Activated T-helper 9 cell treated with anti-CD3 and anti-CD28 coated beads, Interleukin-2, amount 50 U/mL, for 16 hours (primary cell): ENCODE measurements around the gene CSNK2A2.

Experiments used
- DNase-seq: peaks from one replicate; pipeline ENCODE4 v3.0.0-alpha.2; 2020; ENCODE audit warnings: low read depth

CSNK2A2 gene

GRCh38 chr16:58198803-58199411, 1.0 kb upstream of the CSNK2A2 start:
- DNase-seq, result no peak

- DNase-seq, result no peak
Observed at GRCh38 chr16:58197314-58198012, 443 bp downstream of the CSNK2A2 start.

- DNase-seq, result no peak
Observed at GRCh38 chr16:58196898-58197313, 1.0 kb downstream of the CSNK2A2 start.

DNA sequence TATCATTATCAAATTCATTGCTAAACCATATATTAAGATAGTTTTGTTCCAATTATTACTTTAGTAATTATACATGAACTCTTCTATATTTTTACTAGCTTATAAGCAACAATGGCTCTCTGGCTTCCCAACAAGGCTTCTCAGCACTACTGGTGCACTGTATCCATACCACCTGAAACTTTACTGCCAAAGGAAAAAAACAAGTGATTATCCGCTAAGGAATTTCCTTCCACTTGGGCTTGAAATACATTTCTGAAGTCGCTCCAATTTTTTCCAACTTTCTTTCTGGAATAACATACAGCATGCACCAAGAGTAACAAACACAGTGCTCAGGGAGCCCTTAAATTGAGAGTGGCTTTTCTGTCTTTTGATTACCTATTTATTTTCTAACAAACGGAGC, 2.1 kb downstream of the CSNK2A2 start:
- no peak for DNase-seq

GRCh38 chr16:58195344-58195743, 2.6 kb downstream of the CSNK2A2 start:
- DNase-seq, result no peak

DNA sequence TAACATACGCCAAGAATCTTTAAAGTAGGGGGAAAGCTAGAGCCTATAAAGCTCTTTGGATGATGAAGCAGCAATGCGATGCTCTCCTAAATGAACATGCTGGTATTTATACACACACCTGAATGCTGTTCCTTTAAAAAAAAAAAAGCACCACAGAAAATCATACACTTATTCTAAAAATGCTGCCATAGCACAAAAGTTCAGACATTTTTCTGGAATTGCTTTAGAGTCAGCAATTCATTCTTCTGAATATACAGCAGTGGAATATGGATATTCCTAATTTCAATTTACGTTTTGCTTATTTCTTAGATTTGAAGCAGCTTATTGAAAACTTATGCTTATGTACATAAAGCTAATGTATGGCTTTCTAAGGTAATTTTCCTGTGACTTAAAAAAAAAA, 3.1 kb downstream of the CSNK2A2 start:
- no peak for DNase-seq

GRCh38 chr16:58187665-58188421, 10.1 kb downstream of the CSNK2A2 start:
- no peak for DNase-seq

DNA sequence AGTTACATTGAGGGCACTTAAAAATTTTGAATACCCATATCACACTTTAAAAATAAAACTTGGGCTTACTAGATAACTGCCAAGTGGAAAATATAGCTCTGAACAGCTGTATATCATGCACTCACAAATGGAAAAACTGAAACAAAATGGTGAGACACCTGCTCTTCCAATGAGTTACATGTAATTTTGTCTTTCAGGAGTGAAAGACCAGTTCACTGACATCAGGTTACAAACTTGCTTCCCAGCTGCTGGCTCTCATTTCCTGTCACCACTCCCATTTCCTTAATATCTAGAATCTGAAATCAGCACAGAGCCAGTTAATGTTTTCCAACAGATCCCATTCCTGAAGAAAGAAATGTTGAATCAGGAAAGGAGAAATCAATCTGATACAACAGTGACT, 10.8 kb downstream of the CSNK2A2 start:
- no peak for DNase-seq

DNA sequence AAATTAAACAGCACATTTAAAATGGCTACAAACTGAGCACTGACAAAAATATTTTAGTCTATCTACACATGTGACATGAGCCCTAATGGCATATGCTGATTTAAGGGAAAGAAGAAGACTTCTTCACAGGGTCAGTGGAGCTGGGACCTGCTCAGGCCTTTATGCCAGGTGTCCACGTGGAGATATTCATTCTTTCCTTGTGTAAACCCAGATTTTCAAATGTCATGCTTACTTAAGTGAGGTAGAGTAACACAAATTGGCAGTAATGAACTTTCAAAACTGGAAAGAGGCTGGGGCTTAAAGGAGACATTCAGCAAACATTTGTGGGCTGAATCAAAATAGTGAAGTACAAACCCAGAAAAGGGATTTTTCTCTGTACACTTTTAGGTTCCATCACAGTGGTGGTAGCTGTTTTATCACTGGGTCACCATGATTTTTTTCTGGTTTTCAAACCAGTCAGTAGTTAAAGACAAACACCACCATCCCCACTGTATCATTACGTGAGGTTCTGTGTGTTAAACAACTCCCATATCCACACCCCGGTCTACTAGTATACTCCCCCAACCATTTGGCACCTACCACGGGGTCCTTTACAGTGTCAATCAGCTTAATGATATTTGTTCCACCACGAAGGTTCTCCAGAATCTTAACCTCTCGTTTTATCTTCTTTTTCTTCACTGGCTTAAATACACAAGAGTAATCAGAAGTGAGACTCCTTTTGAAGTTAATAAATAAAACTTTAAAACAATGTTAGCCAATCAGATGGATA, 11.5 kb downstream of the CSNK2A2 start:
- no peak for DNase-seq

GRCh38 chr16:58177353-58177710, 20.6 kb downstream of the CSNK2A2 start:
- DNase-seq, result no peak

- DNase-seq, result no peak
Observed at GRCh38 chr16:58176608-58177352, 21.1 kb downstream of the CSNK2A2 start.

DNA sequence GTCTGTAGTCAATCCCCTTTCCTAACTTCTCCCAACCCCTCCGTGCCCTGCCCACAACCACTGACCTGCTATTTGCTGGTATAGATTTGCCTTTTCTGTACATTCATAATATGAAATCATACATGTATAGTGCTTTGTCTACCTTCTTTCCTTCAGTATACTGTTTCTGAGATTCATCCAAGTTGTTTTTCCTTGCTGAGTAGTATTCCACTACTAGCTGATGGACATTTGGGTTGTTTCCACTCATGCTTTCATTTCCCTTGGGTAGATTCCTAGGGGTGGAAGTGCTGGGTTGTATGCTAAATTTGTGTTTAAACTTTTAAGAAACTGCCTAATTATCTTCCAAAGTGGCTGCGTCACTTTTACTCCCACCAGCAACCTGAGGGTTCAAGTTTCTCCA, 27.7 kb downstream of the CSNK2A2 start:
- DNase-seq, result no peak

DNA sequence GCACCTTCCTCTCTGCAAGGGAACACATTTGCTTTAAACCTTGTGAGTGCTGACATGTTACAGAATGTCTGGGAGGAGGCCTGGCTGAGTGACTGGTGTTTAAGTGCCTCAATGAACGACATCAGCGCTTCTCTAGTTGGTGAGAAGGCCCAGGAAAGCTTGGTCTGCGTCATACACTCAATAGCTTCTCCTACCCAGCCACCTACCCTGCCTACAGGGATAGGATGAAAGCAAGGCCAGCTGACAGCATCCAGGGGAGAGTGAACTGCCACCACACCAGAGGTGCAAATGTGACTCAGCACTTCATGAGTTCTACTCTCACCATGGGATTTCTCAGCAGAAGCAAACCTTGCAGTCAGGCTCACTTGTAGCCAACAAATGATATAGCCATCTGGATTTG, 37.1 kb downstream of the CSNK2A2 start:
- no peak for DNase-seq

- DNase-seq, result no peak
Observed at GRCh38 chr16:58158725-58159124, 39.2 kb downstream of the CSNK2A2 start.

GRCh38 chr16:58157951-58158540, 39.9 kb downstream of the CSNK2A2 start:
- DNase-seq, result no peak

DNA sequence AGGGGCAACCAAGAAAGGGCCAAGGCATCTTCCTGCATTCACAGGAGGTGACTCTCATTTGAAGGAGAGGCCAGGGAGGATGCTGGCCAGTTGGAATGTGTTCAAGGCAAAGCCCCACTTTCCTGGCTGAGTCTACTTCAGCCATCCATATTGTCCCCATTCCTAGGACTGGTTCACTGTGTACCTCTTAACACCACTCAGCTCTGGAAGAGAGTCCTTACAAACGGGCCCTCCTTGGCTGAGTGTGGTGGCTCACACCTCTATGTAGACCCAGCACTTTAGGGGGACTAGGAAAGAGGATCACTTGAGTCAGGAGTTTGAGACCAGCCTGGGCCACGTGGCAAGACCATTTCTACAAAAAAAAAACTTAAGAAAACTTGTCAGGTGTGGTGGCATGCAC, 40.7 kb downstream of the CSNK2A2 start:
- no peak for DNase-seq

DNA sequence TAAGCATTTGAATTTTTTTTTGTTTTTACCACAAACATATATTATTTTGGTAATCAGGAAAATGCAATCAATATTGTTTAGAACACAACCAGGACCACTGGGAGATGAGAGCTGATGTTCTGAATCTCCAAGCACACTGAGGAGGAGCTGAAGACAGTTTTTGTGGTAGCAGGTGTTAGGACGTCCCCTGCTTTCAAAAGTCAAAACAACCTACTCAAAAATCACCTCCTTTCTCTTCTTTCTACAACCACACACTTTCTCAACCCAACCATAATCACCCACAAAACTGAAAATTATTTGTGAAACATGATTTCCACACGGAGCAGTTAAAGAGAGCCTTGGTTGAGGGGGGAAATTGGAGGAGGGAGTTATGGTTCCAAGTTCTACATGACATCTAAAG, 42.1 kb downstream of the CSNK2A2 start:
- no peak for DNase-seq

- DNase-seq, result no peak
Observed at GRCh38 chr16:58154345-58154744, 43.6 kb downstream of the CSNK2A2 start.

GRCh38 chr16:58152246-58152868, 45.5 kb downstream of the CSNK2A2 start:
- no peak for DNase-seq

DNA sequence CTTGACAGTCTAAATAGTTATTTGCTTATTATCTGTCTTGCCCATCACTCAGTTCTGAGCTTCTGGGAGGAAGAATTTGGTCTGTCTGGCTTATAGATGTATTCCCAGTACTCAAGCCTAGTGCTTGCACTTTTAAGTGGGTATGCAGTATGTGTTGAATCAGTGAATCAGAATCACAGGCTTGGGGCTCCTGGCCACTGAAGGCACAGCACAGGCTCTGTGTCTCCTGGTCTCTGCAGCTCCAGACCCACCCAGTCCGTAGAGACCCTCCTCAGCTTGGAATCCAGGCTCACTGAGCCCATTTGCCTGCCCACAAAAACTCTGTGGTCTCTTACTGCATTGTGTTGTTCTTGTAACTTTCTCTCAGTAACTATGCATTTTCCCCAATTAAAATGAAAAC, 49.4 kb downstream of the CSNK2A2 start:
- DNase-seq, result no peak

DNA sequence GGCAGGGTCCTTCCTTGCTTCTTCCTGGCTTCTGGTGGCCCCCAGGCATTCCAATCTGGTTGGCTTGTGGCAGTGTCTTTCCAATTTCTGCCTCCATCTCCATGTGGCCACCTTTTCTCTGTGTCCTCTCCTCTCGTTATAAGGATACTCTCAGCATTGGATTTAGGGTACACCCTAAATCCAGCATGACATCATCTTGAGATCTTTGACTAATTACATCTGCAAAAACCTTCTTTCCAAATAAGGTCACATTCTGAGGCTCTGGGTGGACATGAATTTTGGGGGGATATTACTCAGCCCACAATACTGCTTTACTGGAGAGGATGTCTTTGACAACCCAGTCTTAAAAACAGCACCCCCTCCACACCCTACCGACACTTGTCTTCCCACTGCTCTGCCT, 49.8 kb downstream of the CSNK2A2 start:
- no peak for DNase-seq
